ENCODE results near the gene RAMAC.
"Not testable (repeated sequence)": the region's sequence is repeated elsewhere in the genome, so short reads cannot be mapped to it uniquely, and the experiment has no call there.

The RAMAC gene

DNA sequence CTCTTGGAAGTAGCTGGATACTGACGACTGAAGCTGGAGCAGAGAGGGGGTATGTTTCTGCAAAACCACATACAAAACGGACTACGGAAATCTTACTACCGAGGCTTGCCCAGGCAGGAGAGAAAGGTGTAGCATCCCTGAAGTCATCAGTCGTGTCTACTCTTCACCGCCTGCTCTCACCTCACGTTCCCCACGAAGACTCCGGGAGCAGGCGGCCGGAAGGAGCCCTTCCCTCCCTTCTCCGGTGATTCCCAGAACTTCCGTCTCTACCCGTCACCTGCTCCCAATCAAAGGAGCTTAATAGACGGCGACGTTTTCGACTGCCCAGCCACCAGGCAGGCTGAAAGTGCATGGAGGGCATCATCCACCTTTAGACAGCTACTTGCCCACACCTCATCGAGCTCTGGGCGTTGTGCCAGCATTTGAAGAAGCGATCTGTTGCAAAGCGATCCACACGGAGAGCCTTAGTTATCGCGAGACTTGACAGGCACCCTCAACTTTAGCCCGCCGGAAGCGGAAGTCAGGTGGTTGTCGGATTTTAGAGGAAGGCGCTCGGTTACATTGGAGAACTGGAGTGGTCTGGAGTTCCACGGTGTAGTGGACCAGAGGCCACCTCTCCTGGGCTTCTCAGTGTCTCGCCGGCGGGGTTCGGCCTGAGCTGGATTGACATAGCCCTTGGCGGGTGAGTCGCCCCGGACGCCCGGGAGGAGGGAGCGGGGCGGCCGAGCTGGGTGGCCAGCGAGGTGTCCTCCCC is at the start of gene RAMAC:
Gene RAMAC (plus strand): TSS at position 523 of the 754 bp plus-strand sequence. CDS start 2,809 bp downstream, outside the sequence.
- DNase-seq (ENCODE audit: low spot score), result peak; percentile 90
- TF ChIP-seq, protein P1, sequence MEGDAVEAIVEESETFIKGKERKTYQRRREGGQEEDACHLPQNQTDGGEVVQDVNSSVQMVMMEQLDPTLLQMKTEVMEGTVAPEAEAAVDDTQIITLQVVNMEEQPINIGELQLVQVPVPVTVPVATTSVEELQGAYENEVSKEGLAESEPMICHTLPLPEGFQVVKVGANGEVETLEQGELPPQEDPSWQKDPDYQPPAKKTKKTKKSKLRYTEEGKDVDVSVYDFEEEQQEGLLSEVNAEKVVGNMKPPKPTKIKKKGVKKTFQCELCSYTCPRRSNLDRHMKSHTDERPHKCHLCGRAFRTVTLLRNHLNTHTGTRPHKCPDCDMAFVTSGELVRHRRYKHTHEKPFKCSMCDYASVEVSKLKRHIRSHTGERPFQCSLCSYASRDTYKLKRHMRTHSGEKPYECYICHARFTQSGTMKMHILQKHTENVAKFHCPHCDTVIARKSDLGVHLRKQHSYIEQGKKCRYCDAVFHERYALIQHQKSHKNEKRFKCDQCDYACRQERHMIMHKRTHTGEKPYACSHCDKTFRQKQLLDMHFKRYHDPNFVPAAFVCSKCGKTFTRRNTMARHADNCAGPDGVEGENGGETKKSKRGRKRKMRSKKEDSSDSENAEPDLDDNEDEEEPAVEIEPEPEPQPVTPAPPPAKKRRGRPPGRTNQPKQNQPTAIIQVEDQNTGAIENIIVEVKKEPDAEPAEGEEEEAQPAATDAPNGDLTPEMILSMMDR (IDR thresholded peaks at IDR 0.05; ENCODE audit: extremely low read depth, missing control alignments), result no peak

DNA sequence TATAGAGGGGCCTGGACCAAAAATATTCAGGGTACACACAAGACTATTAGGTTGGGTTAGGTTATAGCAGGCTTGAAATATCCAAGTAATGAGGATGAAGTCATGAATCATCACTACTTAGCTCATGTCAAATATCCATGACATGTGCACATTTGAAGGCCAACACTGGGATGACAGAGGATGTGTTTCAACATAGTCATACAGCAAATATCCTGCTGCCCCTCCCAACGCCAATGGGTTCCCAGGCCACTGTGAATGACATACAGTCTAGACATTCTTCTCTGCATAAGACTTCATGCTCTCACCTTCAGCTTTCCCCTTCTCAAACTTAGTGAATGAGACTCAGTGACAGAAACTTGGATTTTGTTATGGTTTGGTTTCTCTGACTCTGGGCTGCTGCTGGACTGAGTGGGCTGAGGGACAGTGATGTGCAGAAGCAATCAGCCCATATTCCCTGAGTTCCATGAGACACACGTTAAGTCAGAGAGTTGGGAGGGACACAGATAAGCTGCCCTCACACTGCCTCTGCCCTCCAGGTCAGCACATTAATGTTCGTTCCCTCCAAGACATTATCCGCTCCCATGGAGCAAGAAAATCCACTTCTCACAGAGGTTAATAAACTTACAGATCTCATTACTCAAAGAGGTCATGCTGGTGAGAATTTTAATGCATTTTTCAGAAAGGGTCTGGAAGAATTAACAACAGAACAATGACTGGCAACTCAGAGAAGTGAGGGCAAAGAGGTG is 48.9 kb upstream of the RAMAC start:
- TF ChIP-seq, protein P1 (IDR thresholded peaks at IDR 0.05; ENCODE audit: extremely low read depth, missing control alignments), result no peak
- DNase-seq (ENCODE audit: low spot score), result no peak

DNA sequence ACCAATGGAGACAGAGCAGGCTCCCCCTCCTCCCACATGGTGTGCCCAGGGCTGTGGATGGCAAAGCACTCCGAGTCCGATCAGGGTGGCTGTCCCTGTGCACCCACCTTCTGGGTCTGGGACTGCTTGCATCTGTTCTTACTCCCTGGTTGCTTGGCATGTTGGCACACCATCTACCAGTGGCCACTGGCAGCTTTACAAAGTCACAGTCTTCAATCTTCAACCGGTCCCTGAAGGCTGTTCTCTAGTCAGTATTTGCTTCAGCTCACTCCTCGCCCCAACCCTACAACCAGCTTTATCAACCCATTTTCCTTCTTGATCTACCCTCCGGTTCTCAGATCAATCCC is 48.3 kb upstream of the RAMAC start:
- TF ChIP-seq, protein P1 (IDR thresholded peaks at IDR 0.05; ENCODE audit: extremely low read depth, missing control alignments), result no peak
- no peak for DNase-seq (ENCODE audit: low spot score)

DNA sequence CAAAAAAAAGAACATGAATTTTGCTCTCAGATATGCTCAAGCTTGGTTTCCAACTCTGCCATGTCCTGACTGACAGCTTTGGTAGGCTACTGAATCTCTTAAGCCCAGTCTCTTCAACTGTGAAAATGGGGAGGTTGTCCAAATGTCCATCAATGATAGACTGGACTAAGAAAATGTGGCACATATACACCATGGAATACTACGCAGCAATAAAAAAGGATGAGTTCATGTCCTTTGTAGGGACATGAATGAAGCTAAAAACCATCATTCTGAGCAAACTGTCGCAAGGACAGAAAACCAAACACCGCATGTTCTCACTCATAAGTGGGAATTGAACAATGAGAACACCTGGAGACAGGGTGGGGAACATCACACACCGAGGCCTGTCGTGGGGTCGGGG is 46.3 kb upstream of the RAMAC start:
- DNase-seq (ENCODE audit: low spot score), result not testable (repeated sequence)

DNA sequence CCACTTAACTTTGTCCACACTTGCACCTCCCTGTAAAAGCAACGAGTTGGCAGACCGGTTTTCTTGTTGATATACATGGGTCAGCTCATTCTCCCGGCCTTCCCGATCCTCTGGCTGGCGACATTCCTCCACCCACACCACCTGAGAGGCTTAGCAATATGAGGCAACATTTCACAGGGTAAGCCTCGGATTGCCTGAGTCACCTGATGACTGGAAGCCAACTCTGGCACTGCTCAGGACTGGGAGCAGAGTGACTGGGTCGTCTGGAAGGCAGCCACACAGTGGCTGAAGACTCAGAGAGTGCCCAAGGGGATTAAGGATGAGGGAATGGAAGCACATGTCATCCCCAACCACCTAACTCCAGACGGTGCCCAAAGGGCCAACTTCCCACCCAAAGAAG is 43.3 kb upstream of the RAMAC start:
- TF ChIP-seq, protein P1 (IDR thresholded peaks at IDR 0.05; ENCODE audit: extremely low read depth, missing control alignments), result no peak
- no peak for DNase-seq (ENCODE audit: low spot score)

DNA sequence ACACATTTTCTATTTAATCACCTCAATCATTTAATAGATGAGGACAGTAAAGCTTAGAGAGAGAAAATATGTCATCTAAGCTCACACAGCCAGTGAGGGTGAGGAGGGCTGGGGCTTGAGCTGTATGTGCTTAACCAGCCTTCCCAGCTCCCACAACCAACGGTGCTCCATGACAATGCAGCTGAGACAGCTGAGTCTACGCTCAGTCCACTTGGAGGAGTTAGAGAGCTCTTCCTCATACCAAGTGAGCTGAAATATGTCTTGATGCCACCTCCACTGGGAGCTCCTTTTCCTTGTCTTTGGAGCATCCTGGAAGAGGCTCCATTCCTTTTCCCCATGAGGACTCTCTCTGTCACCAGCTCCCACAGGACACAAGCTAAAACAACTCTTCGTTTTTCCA is 42.8 kb upstream of the RAMAC start:
- DNase-seq (ENCODE audit: low spot score), result no peak
- TF ChIP-seq, protein P1 (IDR thresholded peaks at IDR 0.05; ENCODE audit: extremely low read depth, missing control alignments), result no peak

DNA sequence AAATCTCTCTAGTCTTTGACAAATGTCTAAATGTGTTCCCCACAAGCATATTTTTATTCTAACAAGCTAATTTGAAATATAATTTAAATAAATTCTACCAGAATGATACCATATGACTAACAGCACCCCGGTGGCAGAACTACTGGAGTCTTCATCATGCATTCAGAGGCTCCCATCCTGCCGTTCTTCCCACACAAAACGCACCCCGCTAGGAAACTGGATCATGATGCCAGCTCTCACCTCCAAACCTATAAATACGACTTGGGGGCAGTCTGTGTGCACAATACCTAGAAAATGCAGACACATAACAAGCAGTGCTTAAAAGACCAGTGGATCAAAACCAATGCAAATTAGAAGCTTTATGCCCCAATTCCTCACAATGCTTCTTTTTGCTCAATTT is 42.0 kb upstream of the RAMAC start:
- DNase-seq (ENCODE audit: low spot score), result no peak
- TF ChIP-seq, protein P1 (IDR thresholded peaks at IDR 0.05; ENCODE audit: extremely low read depth, missing control alignments), result no peak
